Adrenal gland (tissue), 12 donors: ENCODE data around the gene TICRR. TPM values are rescaled to one million over a fixed set of nuclear protein-coding genes. Genes with fewer than 3 reads are reported as not detected.

Experiments
- DNase-seq, 7 donors: peaks; one replicate each; pipeline ENCODE4 v3.0.0-alpha.2; 2019 to 2020
- H3K27ac ChIP-seq, 5 donors: fragments of 200-600 bp; sonication (generic) in 4 of 5; 1 replicate in 3 of 5; 2 replicates in 2 of 5; pipeline versions ENCODE4 v1.5.1 to v1.8.0; 2016 to 2020; ENCODE audit warnings: mild to moderate bottlenecking in 1 of 5
- H3K27me3 ChIP-seq: fragments of 200-600 bp; 2 replicates; pipeline ENCODE4 v1.8.0; 2021
- H3K36me3 ChIP-seq, 2 donors: fragments of 200-600 bp; replicated peaks in 1 of 2; 1 replicate in 1 of 2; 2 replicates in 1 of 2; pipeline versions ENCODE4 v1.5.1 to v1.8.0; 2018 to 2022
- H3K4me1 ChIP-seq, 2 donors: fragments of 200-600 bp; replicated peaks in 1 of 2; 1 replicate in 1 of 2; 2 replicates in 1 of 2; pipeline versions ENCODE4 v1.5.1 to v1.8.0; 2018 to 2021
- H3K4me3 ChIP-seq, 4 donors: fragments of 200-600 bp; sonication (generic) in 3 of 4; one replicate each; pipeline ENCODE4 v1.5.1; 2016 to 2018
- H3K9me3 ChIP-seq, 3 donors: fragments of 200-600 bp; sonication (generic) in 1 of 3; replicated peaks in 1 of 3; 1 replicate in 2 of 3; 2 replicates in 1 of 3; pipeline versions ENCODE4 v1.5.1 to v1.8.0; 2016 to 2021
- POLR2A ChIP-seq, 2 donors: fragments of 450-650 bp; IDR thresholded peaks; one replicate each; pipeline ENCODE4 v1.6.1; 2017; ENCODE audit warnings: antibody characterized with exemption in 2 of 2, mild to moderate bottlenecking in 2 of 2, moderate library complexity in 1 of 2
- WGBS, 4 donors: extraction: QIAGEN DNeasy Blood & Tissue Kit in 2 of 4; methylation state at CpG; one replicate each; pipeline versions ENCODE4 v1.1.5 to v1.1.7; 2013 to 2017; 5-methylcytosine and 5-hydroxymethylcytosine counted together
- intact Hi-C, 2 donors: fragments of 100-400 bp; cut with DNase I; formaldehyde crosslinking; loops; one replicate each; pipeline versions ENCODE4 v1.14.1 to v1.15.0; 2022 to 2023
- polyA plus RNA-seq, 3 donors: library from polyadenylated mRNA; stranded (reverse); fragments of 200-250 nt in 2 of 3; fragments of 350-450 nt in 1 of 3; fragmentation: Illumina TruSeq in 1 of 3; extraction: RNeasy Lipid Tissue Mini Kit (QIAGEN cat#74804) in 1 of 3; gene quantifications; one replicate each; pipeline ENCODE4 v1.2.3, GENCODE V29; 2013 to 2014
- total RNA-seq, 9 donors: library from RNA; depleted of rRNA in 4 of 9; stranded (reverse); fragments of >200 nt in 4 of 9; fragments of 120-200 nt in 1 of 9; fragmentation: NEBNext Ultra II Directional in 1 of 9; extraction: Animal tissue kit (Norgen Biotek cat#: 25700) in 1 of 9; gene quantifications; one replicate each; pipeline versions ENCODE4 v1.1.0 to v1.2.4, GENCODE V29; 2013 to 2023
- TF ChIP-seq, protein P1 (sequence below), 6 experiments: fragments of 450-650 bp in 4 of 6; fragments of 200-600 bp in 2 of 6; sonication (generic) in 1 of 6; IDR thresholded peaks; 1 replicate in 5 of 6; 2 replicates in 1 of 6; pipeline versions ENCODE4 v1.5.1 to v1.8.0; 2016 to 2021; ENCODE audit warnings: antibody characterized with exemption in 6 of 6, mild to moderate bottlenecking in 2 of 6, moderate library complexity in 1 of 6
- donor health status: healthy with polysubstance abuse.
- donor health status: Bipolar disorder and iron deficiency.
- donor health status: DM: yes; HTN: yes; CAD: no.
- donor health status: DM: no; HTN: no; CAD: no.
- donor health status: DM: no; HTN: no; CAD: no.
- donor health status: DM: yes; HTN: yes; CAD: no.

TICRR gene
- total and polyA plus RNA-seq, 12 donors = 0.10 to 2.4 (median 0.19) TPM; not detected in 1

GRCh38 chr15:89551550-89551949 lies 23.7 kb upstream of the TICRR start:
- H3K27me3 ChIP-seq = no peaks in the 10 kb centered on the region
- no peak for DNase-seq
- H3K27ac ChIP-seq = no peak overlapping the region
- no peaks in the 10 kb centered on the region for H3K4me1 ChIP-seq
- intact Hi-C loops = no loop called here
- no peaks in the 10 kb centered on the region for H3K36me3 ChIP-seq
- 64 to 69% (median 68%) methylated on average over 4 of the region's 4 CpGs for WGBS, 4 donors
- TF ChIP-seq POLR2A (IDR thresholded peaks at IDR 0.05) = no peak
- TF ChIP-seq, protein P1, sequence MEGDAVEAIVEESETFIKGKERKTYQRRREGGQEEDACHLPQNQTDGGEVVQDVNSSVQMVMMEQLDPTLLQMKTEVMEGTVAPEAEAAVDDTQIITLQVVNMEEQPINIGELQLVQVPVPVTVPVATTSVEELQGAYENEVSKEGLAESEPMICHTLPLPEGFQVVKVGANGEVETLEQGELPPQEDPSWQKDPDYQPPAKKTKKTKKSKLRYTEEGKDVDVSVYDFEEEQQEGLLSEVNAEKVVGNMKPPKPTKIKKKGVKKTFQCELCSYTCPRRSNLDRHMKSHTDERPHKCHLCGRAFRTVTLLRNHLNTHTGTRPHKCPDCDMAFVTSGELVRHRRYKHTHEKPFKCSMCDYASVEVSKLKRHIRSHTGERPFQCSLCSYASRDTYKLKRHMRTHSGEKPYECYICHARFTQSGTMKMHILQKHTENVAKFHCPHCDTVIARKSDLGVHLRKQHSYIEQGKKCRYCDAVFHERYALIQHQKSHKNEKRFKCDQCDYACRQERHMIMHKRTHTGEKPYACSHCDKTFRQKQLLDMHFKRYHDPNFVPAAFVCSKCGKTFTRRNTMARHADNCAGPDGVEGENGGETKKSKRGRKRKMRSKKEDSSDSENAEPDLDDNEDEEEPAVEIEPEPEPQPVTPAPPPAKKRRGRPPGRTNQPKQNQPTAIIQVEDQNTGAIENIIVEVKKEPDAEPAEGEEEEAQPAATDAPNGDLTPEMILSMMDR (IDR thresholded peaks at IDR 0.05) = no peak
- no peak overlapping the region for H3K4me3 ChIP-seq
- no peaks in the 10 kb centered on the region for H3K9me3 ChIP-seq

- H3K36me3 ChIP-seq = no peaks in the 10 kb centered on the region
- H3K4me3 ChIP-seq = no peak overlapping the region
- no peaks in the 10 kb centered on the region for H3K9me3 ChIP-seq
- H3K27ac ChIP-seq = no peak overlapping the region
- no peak for DNase-seq
- intact Hi-C loops = no loop called here
- 87 to 98% (median 92%) methylated on average over 3 of the region's 3 CpGs for WGBS, 4 donors
- TF ChIP-seq POLR2A (IDR thresholded peaks at IDR 0.05) = no peak
- TF ChIP-seq, protein P1 (IDR thresholded peaks at IDR 0.05) = no peak
- H3K27me3 ChIP-seq = no peaks in the 10 kb centered on the region
- no peaks in the 10 kb centered on the region for H3K4me1 ChIP-seq
These were observed 21.6 kb upstream of the TICRR start for GRCh38 chr15:89553632-89554031.

DNA sequence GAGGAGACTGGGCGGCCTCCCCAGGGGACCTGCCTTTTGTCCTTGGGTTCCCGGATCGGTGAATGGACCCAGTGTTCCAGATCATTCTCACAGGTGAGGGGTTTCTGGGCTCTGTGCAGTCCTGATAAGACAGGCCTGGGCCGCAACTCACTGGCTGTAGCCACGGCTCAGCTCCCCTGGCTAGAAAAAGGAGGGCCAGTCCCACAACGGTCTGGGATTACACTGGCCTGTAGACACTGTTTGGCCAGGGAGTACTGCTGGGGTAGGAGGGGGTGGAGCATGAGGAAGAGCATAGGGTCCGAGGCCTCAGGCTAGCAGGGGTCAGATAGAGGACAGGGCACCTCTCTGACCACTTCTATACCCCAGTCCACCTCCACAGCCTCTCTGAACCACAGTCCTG lies 21.0 kb upstream of the TICRR start:
- Histone ChIP-seq H3K4me1 (no peaks in the 10 kb centered on the region), H3K9me3 (no peaks in the 10 kb centered on the region), H3K27ac (no peak overlapping the region), H3K27me3 (peaks cover 2% of the 10 kb centered on the region), H3K36me3 (no peaks in the 10 kb centered on the region), H3K4me3 (no peak overlapping the region)
- no peak for DNase-seq
- intact Hi-C loops = no loop called here
- TF ChIP-seq POLR2A (IDR thresholded peaks at IDR 0.05) = no peak
- TF ChIP-seq, protein P1 (IDR thresholded peaks at IDR 0.05) = no peak
- WGBS, 4 donors = 60 to 73% (median 71%) methylated on average over 3 to 7 of the region's 7 CpGs

DNA sequence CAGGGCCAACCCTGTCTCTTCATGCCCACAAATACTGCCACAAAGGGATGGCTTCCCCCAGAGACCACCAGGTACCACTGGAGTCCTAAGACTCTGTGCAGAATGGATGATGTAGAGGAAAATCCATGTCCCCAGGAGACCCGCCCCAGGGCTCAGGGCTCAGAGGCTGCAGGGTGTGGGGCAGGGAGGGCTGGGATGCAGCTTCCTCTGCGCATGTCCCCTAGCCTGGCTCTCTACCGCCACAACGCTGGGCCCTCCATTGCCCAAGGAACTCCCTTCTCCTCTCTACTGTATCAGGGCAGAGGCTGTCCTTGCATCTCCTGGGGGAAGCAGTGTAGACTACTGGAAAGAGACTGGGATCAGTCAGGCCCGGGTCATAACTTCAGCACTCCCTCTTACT lies 19.5 kb upstream of the TICRR start:
- H3K4me1 ChIP-seq = no peaks in the 10 kb centered on the region
- intact Hi-C loops = no loop called here
- TF ChIP-seq POLR2A (IDR thresholded peaks at IDR 0.05) = no peak
- TF ChIP-seq, protein P1 (IDR thresholded peaks at IDR 0.05) = no peak
- no peaks in the 10 kb centered on the region for H3K9me3 ChIP-seq
- peaks cover 13% of the 10 kb centered on the region for H3K27me3 ChIP-seq
- DNase-seq = no peak
- H3K27ac ChIP-seq = no peak overlapping the region
- WGBS, 4 donors = 45 to 73% (median 71%) methylated on average over 2 to 5 of the region's 5 CpGs
- H3K36me3 ChIP-seq = no peaks in the 10 kb centered on the region
- no peak overlapping the region for H3K4me3 ChIP-seq
